ENCODE measurements around the gene ETNK1. TPM values are rescaled to one million over a fixed set of nuclear protein-coding genes. Genes with fewer than 3 reads are reported as not detected.
A peak's percentile ranks its signal among the peaks of the same experiment; 100 is the strongest.

Gene ETNK1
- polyA plus RNA-seq, 3 donors: 13.7 to 17.3 (median 16.5) TPM

DNA sequence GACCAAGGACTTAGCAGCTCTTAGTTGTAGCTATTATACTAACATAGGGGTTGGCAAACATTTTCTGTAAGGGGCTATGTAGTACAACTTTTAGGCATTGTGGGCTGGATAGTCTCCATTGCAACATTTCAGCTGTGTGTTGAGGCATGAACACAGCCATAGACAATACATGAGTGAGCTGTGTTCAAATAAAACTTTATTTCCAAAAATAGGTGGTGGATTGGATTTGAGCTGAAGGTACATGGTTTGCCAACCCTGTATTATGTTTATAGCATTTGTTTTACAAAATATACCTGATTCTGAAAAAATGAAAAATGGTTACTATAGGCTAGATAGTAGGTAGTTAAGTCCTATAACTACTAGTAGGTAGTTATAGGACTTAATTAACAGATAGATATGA lies 40.5 kb downstream of the ETNK1 start:
- no peaks in the 10 kb centered on the region for H3K9me3 Mint-ChIP-seq
- Histone ChIP-seq H3K4me3 (replicated peaks in 1 of 3; ENCODE audit: low read depth in 2 of 3, low read length in 3 of 3) (no peak overlapping the region), H3K36me3 (replicated peaks in 1 of 2; ENCODE audit: control insufficient read depth in 1 of 2, insufficient read depth in 2 of 2, low read length in 2 of 2) (peaks cover 30 to 43% of the 10 kb centered on the region in 2 donors), H3K79me2 (ENCODE audit: insufficient read depth, low read length) (no peaks in the 10 kb centered on the region), H3K9me3 (replicated peaks in 1 of 2; ENCODE audit: control insufficient read depth in 1 of 2, insufficient read depth in 1 of 2, low read length in 2 of 2) (no peaks in the 10 kb centered on the region), H3K27ac (ENCODE audit: low read depth in 1 of 2, low read length in 2 of 2) (peak overlapping the region in 1 of 2 donors; percentile 29), H2AFZ (ENCODE audit: insufficient read depth, low read depth, low read length, poor library complexity, severe bottlenecking) (no peak overlapping the region), H3K9ac (ENCODE audit: insufficient read depth, low read length, poor library complexity, severe bottlenecking) (no peak overlapping the region), H4K20me1 (ENCODE audit: insufficient read depth, low read length) (no peaks in the 10 kb centered on the region), H3K4me1 (ENCODE audit: control insufficient read depth in 1 of 2, insufficient read depth in 2 of 2, low read length in 2 of 2) (no peaks in the 10 kb centered on the region), H3K27me3 (ENCODE audit: control insufficient read depth in 2 of 2, insufficient read depth in 2 of 2, low read length in 2 of 2) (no peaks in the 10 kb centered on the region), H3K4me2 (replicated peaks; ENCODE audit: extremely low read depth, low read length, poor library complexity, severe bottlenecking) (no peak overlapping the region)
- intact Hi-C loops (cut with micrococcal nuclease): no loop called here
- DNase-seq: no peak
- H3K4me1 Mint-ChIP-seq: no peaks in the 10 kb centered on the region
- H3K36me3 Mint-ChIP-seq: peaks cover 30 to 41% of the 10 kb centered on the region in 2 donors
- H3K4me3 Mint-ChIP-seq: no peak overlapping the region
- peaks cover 0 to 3% (median 0%) of the 10 kb centered on the region in 3 donors for H3K27me3 Mint-ChIP-seq (ENCODE audit: low read depth in 3 of 3)
- TF ChIP-seq, protein P1, sequence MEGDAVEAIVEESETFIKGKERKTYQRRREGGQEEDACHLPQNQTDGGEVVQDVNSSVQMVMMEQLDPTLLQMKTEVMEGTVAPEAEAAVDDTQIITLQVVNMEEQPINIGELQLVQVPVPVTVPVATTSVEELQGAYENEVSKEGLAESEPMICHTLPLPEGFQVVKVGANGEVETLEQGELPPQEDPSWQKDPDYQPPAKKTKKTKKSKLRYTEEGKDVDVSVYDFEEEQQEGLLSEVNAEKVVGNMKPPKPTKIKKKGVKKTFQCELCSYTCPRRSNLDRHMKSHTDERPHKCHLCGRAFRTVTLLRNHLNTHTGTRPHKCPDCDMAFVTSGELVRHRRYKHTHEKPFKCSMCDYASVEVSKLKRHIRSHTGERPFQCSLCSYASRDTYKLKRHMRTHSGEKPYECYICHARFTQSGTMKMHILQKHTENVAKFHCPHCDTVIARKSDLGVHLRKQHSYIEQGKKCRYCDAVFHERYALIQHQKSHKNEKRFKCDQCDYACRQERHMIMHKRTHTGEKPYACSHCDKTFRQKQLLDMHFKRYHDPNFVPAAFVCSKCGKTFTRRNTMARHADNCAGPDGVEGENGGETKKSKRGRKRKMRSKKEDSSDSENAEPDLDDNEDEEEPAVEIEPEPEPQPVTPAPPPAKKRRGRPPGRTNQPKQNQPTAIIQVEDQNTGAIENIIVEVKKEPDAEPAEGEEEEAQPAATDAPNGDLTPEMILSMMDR (IDR thresholded peaks at IDR 0.05): no peak
- no peak overlapping the region for H3K27ac Mint-ChIP-seq

DNA sequence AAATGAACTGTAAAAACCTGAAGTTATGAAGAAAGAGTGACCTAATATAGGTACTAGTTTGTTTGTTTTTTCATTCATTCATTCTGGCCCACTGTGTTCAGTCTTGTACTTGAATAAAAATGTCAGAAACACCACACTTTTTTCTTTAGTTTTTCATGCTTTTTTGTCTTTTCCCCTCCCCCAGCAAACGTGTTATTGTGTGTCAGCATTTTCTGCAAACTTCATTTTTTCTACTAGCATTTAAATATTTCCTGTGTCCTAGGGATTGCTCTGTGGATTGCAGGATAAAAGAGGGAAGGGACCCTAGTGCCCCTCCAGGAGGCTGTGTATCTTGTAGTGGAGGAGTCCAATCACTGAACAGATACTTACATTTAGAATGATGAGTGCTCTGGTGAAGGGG lies 42.2 kb downstream of the ETNK1 start:
- H3K36me3 ChIP-seq (replicated peaks in 1 of 2; ENCODE audit: control insufficient read depth in 1 of 2, insufficient read depth in 2 of 2, low read length in 2 of 2): peaks cover 31 to 40% of the 10 kb centered on the region in 2 donors
- Mint-ChIP-seq H3K4me3 (no peak overlapping the region), H3K27ac (peak overlapping the region in 3 of 7 donors; percentile 0 to 27 (median 22)), H3K27me3 (ENCODE audit: low read depth in 3 of 3) (peaks cover 0 to 3% (median 0%) of the 10 kb centered on the region in 3 donors), H3K9me3 (no peaks in the 10 kb centered on the region), H3K36me3 (peaks cover 28 to 40% of the 10 kb centered on the region in 2 donors), H3K4me1 (no peaks in the 10 kb centered on the region)
- H3K79me2 ChIP-seq (ENCODE audit: insufficient read depth, low read length): no peaks in the 10 kb centered on the region
- no CpG with 5 or more reads among the region's 1 CpG for WGBS (ENCODE audit: insufficient coverage)
- no peak overlapping the region for H2AFZ ChIP-seq (ENCODE audit: insufficient read depth, low read depth, low read length, poor library complexity, severe bottlenecking)
- H3K9ac ChIP-seq (ENCODE audit: insufficient read depth, low read length, poor library complexity, severe bottlenecking): no peak overlapping the region
- TF ChIP-seq, protein P1 (IDR thresholded peaks at IDR 0.05): no peak
- DNase-seq: no peak
- no peaks in the 10 kb centered on the region for H3K4me1 ChIP-seq (ENCODE audit: control insufficient read depth in 1 of 2, insufficient read depth in 2 of 2, low read length in 2 of 2)
- H3K27me3 ChIP-seq (ENCODE audit: control insufficient read depth in 2 of 2, insufficient read depth in 2 of 2, low read length in 2 of 2): no peaks in the 10 kb centered on the region
- H3K4me2 ChIP-seq (replicated peaks; ENCODE audit: extremely low read depth, low read length, poor library complexity, severe bottlenecking): no peak overlapping the region
- intact Hi-C loops (cut with micrococcal nuclease): no loop called here
- H3K27ac ChIP-seq (ENCODE audit: low read depth in 1 of 2, low read length in 2 of 2): peak overlapping the region in 1 of 2 donors; percentile 23
- no peaks in the 10 kb centered on the region for H3K9me3 ChIP-seq (replicated peaks in 1 of 2; ENCODE audit: control insufficient read depth in 1 of 2, insufficient read depth in 1 of 2, low read length in 2 of 2)
- no peak overlapping the region for H3K4me3 ChIP-seq (replicated peaks in 1 of 3; ENCODE audit: low read depth in 2 of 3, low read length in 3 of 3)
- no peaks in the 10 kb centered on the region for H4K20me1 ChIP-seq (ENCODE audit: insufficient read depth, low read length)

Data from CD14-positive monocyte (primary cell).